Measurements from ENCODE around the gene NHLH2.

- TF ChIP-seq LEF1 (IDR thresholded peaks at IDR 0.05; ENCODE audit: borderline replicate concordance) (no peak), HDGF (IDR thresholded peaks at IDR 0.05; ENCODE audit: borderline replicate concordance) (no peak)
These were observed 10.0 kb downstream of the NHLH2 start for GRCh38 chr1:115830963-115831362.
